Measurements from ENCODE around the gene HBG2.
"Not testable (repeated sequence)": the region's sequence is repeated elsewhere in the genome, so short reads cannot be mapped to it uniquely, and the experiment has no call there.

Gene HBG2

DNA sequence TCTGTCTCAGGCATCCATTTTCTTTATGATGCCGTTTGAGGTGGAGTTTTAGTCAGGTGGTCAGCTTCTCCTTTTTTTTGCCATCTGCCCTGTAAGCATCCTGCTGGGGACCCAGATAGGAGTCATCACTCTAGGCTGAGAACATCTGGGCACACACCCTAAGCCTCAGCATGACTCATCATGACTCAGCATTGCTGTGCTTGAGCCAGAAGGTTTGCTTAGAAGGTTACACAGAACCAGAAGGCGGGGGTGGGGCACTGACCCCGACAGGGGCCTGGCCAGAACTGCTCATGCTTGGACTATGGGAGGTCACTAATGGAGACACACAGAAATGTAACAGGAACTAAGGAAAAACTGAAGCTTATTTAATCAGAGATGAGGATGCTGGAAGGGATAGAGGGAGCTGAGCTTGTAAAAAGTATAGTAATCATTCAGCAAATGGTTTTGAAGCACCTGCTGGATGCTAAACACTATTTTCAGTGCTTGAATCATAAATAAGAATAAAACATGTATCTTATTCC lies 26.1 kb upstream of the HBG2 start:
- DNase-seq, result peak; percentile 21

DNA sequence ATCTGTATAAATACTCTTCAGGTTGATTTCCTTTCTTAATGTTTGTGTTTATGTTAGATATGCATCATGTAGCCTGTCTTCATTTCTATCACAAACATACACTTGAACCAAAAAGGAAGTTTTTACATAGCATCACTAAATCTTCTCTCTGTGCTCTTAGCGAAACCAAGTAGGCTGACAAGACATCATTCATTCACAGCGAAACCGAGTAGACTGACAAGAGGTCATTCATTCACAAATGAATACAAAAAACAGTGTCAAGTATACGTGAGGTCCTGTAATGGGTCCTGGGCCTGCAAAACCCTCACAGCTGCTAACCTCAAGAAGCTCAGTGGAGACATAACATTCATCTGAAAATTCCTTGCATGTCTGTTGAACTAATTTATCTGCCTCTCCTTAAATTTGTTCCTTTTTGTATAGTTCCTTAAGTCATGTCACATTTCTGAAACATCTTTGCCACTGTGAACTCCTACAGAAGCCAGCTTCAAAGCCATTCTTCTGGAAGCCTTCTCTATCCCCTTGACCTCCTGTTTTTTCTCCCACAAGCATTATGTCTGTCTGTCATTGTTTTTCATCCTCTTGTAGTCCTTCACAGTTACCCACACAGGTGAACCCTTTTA lies 25.0 kb upstream of the HBG2 start:
- no peak for DNase-seq

DNA sequence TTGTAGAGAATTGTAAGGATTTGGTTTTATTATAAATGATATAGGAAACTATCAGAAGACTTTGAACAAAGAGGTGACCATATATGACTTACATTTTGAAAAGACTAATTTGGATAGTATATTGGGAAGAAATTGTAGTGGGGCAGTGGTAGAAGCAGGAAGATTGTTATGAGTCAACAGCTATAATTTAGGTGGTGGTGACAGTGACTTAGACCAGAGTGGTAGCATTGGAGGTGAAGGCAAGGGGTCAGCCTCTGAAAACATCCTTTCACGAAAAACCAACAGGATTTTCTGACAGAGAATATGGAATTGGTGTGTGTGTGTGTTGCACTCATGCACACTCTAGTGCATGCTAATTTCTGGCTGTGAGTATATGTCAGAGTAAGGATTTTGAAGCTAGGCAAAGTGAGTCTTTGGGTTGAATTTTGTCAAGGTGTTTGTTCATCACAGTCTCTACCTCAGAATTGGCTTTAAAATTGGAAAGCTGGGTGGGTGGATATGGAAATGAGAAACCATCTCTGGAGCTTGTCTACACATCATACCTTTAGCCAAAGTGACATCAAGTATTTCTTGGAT lies 23.3 kb upstream of the HBG2 start:
- no peak for DNase-seq

DNA sequence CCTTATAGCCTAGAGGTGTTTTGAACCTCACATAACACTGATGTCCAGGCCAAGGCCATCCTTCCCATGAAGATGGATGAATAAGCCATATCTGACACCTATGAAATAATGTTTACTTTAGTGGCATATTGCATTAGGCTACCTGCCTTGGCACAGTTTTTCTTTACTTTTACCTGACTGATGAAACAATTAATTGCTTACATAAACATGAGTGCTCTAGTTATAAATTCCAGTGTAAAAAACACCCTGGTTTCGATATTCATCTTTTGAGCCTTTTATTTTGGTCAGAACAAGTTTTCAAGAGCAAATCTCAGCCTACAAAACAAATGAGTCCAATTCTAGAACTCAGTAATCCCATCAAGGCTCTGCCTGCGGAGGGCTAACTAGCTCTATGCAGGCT lies 22.1 kb upstream of the HBG2 start:
- no peak for DNase-seq

DNA sequence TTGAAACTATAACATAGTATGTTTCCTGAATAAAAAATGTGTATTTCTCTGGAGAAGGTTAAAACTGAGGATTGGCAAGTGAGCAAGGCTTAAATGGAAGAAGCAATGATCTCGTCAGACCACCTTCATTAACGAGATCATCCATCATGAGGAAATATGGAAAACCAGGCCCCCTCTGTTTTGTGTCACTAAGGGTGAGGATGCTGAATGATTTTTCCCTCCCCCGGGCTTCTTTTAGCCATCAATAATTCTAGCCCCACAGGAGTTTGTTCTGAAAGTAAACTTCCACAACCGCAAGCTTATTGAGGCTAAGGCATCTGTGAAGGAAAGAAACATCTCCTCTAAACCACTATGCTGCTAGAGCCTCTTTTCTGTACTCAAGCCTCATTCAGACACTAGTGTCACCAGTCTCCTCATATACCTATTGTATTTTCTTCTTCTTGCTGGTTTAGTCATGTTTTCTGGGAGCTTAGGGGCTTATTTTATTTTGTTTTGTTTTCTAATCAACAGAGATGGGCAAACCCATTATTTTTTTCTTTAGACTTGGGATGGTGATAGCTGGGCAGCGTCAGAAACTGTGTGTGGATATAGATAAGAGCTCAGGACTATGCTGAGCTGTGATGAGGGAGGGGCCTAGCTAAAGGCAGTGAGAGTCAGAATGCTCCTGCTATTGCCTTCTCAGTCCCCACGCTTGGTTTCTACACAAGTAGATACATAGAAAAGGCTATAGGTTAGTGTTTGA lies 21.0 kb upstream of the HBG2 start:
- no peak for DNase-seq

DNA sequence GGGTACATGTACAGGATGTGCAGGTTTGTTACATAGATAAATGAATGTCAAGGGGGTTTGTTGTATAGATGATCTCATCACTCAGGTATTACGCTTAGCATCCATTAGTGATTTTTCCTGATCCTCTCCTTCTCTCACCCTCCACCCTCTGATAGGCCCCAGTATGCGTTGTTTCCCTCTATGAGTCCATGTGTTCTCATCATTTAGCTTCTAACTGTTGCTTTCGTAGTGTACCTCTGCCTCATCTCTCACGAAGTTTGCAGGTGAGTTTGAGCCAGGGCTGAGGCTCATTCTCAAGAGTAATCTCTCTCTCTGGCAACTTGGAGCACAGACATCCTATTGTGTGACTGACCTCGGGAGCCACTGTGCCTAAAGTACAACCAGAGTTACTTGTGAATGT lies 19.8 kb upstream of the HBG2 start:
- DNase-seq, result no peak

DNA sequence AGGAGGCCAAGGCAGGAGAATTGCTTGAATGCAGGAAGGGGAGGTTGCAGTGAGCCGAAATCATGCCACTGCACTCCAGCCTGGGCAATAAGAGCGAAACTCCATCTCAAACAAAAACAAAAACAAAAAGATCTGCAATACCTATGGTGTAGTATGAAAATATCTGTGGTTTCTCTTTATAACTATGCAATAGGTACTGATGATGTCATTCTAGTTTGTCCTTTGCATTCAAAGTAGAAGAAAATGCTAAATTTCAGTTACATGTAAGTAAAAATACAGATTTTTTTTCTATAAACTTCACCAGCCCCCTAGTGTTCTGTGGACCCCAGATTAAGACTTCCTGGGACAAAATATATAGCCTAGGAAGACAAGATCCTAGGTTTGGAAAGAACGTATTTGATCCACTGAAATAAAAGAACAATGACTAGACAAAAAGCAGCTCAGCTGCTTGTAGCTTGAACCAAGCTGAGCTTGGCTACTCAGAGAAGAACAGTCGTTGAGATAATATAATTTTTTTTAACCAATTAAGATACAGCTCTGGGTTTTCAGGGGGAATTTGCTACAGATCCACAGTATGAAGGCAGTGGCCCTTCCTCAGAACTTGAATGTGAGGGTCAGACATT lies 17.9 kb upstream of the HBG2 start:
- DNase-seq, result no peak

DNA sequence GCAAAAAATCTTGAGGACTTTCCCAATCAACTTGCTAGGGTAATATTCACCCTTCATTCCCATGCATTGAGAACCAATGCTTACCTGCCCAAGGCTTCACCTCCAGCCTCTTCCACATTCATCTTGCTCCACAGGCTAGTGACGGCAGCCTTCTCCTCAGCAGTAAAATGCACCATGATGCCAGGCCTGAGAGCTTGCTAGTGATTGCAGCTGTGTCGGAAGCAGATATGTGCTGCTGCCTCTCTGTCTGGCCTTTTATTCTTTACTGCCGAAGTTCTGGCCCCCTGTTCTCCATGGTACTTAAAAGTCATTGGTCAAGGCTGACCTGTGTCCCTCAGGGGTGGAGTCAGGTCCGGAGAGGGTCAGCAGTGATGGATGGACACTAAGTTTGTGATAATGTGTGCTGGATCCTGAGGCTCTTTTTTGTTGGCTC lies 15.2 kb upstream of the HBG2 start, which contains the start of gene HBE1:
TSS of gene HBE1 (minus strand) at position 231 of the 433 bp plus-strand sequence. CDS start at position 176, 55 bp downstream.
- DNase-seq, result no peak

DNA sequence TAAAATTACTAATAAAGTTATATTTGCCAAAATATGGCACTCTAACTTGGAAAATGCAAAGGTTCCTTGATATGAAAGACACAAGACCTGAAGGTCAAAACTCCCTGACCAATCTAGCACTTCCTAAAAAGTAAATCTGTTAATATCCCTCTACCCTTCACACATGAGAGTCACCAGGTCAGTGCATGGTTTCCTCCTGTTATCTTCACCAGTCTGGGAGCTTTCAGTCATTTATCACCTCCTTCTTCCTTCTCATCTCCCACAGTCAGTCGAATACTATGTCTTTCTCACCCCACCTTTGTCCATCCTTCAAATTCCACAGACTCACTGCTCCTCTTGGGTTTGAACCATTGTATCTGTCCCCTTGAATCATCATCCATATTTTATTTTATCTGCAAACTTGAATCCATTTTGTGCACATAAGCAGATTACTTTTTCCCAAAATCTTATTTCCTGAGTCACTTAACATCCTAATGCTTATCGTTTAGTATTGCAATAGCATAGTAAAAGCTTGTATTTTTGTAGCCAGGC lies 12.5 kb upstream of the HBG2 start:
- DNase-seq, result no peak

DNA sequence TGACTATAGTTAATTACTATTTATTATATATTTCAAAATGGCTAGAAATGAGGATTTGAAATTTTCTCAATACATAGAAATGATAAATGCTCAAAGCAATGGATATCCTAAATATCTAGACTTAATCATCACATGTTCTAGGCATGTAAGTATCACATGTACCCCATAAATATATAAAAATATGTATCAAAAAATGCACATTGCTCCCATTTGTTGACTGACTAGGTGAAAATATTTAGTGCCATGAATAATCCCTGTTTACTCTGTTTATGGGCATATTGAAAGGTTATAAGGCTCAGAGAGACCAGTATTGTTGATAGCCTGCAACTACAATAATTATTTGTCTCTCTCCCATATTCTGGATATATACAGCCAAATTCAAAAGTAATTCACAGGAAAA lies 12.0 kb upstream of the HBG2 start:
- DNase-seq, result no peak

DNA sequence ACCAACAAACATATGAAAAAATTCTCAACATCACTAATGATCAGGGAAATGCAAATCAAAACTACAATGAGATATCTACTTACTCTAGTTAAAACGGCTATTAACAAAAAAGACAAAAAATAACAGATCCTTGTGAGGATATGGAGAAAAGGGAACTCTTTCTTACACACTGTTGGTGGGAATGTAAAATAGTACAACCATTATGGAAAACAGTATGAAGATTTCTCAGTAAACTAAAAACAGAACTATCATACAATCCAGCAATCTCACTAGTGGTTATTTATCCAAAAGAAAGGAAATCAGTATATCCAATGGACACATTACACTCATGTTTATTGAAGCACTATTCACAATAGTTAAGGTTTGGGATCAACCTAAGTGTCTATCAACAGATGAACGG lies 11.3 kb upstream of the HBG2 start:
- DNase-seq, result no peak

DNA sequence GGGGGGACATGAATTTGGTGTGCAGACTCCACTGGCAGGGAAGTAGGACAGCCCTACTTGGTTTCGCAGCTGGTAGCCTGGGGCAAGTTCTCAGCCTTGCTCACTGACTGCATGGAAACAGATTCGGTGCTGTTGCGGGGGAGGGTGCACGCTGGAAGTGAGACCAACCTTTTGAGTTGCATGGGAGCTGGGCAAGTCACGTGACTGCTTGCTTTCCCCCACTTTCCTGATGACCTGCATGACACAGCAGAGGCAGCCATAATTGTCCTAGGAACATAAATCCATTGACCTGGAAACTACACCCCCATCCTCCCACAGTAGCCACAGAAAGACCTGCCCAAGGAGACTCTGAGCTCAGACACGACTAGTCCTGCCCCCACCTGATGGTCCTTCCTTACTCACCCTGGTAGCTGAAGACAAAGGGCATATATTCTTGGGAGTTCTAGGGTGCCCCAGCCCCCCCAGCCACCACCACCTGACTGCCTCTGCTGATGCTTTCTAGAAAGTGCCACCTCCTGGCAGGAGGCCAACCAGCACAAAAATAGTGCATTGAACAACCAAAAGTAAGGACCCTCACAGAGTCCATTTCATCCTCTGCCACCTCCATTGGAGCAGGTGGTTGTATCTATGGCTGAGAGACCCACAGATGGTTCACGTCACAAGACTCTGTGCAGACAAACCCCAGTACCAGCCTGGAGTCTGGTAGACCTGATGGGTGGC lies 4.1 kb upstream of the HBG2 start:
- no peak for DNase-seq

DNA sequence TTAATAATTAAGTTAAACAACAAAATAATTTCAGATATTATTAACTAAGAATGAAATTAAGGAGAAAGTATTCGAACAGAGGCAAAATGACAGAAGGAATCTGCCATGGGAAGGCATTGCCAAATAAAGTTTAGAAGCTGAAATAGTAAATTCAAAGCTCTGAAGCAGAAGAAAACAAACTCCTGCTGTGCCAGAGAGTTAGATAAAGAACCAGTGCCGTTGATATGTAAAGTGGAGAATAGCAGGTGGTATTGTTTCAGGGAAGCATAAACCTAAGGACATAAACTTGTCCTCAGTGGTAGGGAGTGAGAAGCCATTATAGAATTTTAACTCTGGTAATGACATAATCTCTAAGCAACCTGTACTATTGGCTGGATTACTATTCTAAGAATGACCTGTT lies 2.7 kb upstream of the HBG2 start:
- no peak for DNase-seq

DNA sequence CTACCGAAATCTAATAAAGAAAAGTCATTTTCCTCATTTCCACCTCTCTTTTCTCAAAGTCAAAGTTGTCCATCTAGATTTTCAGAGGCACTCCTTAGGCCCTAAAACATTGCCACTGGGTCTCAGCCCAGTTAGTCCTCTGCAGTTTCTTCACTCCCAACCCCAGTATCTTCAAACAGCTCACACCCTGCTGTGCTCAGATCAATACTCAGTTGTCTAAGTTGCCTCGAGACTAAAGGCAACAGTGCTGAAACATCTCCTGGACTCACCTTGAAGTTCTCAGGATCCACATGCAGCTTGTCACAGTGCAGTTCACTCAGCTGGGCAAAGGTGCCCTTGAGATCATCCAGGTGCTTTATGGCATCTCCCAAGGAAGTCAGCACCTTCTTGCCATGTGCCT lies 558 bp downstream of the HBG2 start:
- DNase-seq, result not testable (repeated sequence)

DNA sequence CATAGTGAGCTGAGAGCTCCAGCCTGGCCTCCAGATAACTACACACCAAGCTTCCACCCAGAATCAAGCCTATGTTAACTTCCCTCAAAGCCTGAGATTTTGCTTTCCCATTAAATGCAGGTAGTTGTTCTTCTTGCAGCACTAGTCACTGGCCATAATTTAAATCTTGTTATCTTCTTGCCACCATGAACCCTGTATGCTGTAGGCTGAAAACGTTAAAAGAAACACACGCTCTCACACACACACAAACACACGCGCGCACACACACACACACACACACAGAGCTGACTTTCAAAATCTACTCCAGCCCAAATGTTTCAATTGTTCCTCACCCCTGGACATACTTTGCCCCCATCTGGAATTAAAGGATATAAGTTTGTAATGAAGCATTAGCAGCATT lies 1.1 kb downstream of the HBG2 start:
- DNase-seq, result not testable (repeated sequence)

DNA sequence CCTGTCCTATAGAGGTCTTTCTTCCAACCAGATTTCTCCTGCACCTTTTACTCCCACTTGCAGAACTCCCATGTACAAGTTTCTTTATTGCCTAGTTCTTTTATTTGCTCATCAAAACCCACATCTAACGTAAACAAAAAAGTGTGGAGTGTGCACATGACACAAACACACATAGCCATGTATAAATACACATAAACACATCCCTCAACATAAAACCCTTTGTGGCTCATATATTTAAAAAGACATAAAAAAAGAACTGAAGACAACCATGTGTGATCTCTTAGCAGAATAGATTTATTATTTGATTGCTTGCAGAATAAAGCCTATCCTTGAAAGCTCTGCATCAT lies 1.7 kb downstream of the HBG2 start:
- no peak for DNase-seq

DNA sequence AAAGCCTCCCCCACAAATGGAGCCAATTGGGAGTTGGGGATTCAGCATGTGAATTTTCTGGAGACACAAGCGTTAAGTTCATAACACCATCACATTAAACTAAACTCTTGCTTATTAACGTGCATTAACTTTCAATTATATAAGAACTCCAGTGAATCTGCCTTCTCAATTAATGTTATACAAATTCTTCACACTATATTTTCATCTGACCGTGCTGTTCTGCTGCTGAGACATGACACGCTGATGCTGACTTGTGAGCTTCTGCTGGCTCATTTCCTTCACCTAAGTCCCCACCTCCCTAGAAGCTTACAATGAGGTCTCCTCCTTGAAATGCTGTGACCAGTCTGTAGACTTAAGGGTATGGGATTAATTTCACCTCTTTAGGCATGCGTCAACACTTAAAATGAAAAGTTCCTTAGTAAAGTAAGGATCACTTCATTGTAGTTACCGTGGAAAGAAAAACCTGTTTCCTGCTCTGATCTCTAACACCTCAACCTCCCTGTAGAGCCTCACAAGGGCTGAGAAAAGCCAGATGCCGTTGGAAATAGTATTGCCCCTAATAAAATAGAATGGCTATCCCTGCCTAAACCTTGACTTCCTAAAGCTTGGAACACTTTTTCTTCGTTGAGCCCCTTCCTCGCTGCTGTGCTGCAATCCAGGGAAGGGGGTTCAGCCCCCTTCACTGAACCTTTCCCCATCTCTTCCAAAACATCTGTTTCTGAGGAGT lies 2.2 kb downstream of the HBG2 start:
- no peak for DNase-seq

DNA sequence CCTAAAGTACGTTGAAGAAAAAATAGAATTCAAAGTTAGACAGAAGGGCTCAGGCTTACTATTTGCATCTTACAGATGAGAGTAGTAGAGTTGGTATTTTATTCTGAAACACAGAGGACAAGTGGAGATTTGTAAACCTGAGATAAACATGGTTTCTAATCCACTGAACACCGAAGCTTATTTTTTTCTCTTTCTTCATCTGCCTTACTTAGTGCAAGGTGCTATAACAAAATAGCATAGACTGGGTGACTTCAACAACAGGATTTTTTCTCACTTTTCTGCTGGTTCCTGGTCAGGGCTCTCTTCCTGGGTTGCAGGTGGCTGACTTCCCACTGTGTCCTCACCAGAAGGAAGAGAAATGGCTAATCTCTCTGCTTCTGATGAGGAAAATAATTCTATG lies 2.8 kb downstream of the HBG2 start:
- no peak for DNase-seq

DNA sequence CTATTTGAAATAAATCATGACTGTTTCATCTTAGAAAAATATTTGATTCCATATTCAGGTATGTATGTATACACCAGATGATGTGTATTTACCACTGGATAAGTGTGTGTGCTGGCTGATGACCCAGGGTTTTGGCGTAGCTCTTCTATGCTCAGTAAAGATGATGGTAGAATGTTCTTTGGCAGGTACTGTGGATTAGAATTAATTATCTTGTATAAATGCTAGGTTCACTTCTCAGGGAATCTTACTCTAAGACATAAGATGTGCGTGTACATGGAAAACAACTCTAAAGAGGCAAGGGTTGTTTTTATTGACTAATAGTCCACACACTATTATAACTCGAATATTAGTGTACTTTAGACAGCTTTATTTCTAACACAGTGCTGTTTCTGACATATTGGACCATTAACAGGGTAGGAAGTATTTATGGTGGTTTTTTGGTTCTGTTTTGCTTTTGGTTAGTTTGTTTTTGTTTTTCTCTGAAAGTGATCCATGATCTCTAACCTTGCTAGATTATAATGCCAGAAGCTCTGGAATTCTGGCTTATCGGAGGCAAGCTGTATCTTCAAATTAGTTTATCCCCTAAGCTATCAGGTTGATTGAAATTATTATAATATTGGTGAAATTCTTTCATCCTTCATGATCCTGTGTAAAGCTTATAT lies 3.9 kb downstream of the HBG2 start:
- no peak for DNase-seq

DNA sequence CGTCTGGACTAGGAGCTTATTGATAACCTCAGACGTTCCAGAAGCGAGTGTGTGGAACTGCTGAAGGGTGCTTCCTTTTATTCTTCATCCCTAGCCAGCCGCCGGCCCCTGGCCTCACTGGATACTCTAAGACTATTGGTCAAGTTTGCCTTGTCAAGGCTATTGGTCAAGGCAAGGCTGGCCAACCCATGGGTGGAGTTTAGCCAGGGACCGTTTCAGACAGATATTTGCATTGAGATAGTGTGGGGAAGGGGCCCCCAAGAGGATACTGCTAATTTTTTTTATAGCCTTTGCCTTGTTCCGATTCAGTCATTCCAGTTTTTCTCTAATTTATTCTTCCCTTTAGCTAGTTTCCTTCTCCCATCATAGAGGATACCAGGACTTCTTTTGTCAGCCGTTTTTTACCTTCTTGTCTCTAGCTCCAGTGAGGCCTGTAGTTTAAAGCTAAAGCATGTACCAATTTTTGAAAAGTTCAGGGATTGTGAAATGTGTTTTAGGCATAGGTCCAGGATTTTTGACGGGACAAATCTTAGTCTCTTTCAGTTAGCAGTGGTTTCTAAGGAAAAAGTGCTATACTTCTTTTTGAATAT lies 4.7 kb downstream of the HBG2 start, which contains the start of gene HBG1:
TSS of gene HBG1 (minus strand) at position 51 of the 590 bp plus-strand sequence. CDS start 53 bp downstream, outside the sequence.
- not testable (repeated sequence) for DNase-seq

DNA sequence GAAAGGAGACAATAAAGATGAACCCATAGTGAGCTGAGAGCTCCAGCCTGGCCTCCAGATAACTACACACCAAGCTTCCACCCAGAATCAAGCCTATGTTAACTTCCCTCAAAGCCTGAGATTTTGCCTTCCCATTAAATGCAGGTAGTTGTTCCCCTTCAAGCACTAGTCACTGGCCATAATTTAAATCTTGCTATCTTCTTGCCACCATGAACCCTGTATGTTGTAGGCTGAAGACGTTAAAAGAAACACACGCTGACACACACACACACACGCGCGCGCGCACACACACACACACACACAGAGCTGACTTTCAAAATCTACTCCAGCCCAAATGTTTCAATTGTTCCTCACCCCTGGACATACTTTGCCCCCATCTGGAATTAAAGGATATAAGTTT lies 6.1 kb downstream of the HBG2 start:
- not testable (repeated sequence) for DNase-seq
